Lower leg skin (tissue), 4 donors: ENCODE measurements around the gene DTD2. TPM values are rescaled to one million over a fixed set of nuclear protein-coding genes. Genes with fewer than 3 reads are reported as not detected.

Source experiments
- DNase-seq, 2 donors: peaks; one replicate each; pipeline ENCODE4 v3.0.0-alpha.2; 2019; ENCODE audit warnings: low spot score in 2 of 2
- H3K4me3 ChIP-seq: fragments of 200-600 bp; sonication (generic); 2 replicates; pipeline ENCODE4 v1.5.1; 2017; ENCODE audit warnings: mild to moderate bottlenecking, low read depth; ENCODE audit not compliant: poor library complexity, severe bottlenecking
- POLR2A ChIP-seq, 2 donors: fragments of 450-650 bp; IDR thresholded peaks; one replicate each; pipeline ENCODE4 v1.6.1; 2016 to 2017; ENCODE audit warnings: antibody characterized with exemption in 2 of 2, mild to moderate bottlenecking in 1 of 2, moderate library complexity in 1 of 2
- WGBS, 2 donors: methylation state at CpG; one replicate each; pipeline ENCODE4 v1.1.5; 2018; 5-methylcytosine and 5-hydroxymethylcytosine counted together
- intact Hi-C: fragments of 100-400 bp; cut with DNase I; formaldehyde crosslinking; loops from one replicate; pipeline ENCODE4 v1.15.0; 2023; ENCODE audit warnings: low total_unique reads
- total RNA-seq, 4 donors: library from RNA; depleted of rRNA; stranded (reverse); fragments of >200 nt; gene quantifications; one replicate each; pipeline ENCODE4 v1.1.0, GENCODE V29; 2016
- TF ChIP-seq, protein P1 (sequence below), 3 donors: fragments of 450-650 bp; IDR thresholded peaks; one replicate each; pipeline ENCODE4 v1.5.1; 2016; ENCODE audit warnings: antibody characterized with exemption in 3 of 3, mild to moderate bottlenecking in 3 of 3, moderate library complexity in 2 of 3

The DTD2 gene
- total RNA-seq, 4 donors from 2014 or later = 14.2 to 26.8 (median 20.8) TPM

DNA sequence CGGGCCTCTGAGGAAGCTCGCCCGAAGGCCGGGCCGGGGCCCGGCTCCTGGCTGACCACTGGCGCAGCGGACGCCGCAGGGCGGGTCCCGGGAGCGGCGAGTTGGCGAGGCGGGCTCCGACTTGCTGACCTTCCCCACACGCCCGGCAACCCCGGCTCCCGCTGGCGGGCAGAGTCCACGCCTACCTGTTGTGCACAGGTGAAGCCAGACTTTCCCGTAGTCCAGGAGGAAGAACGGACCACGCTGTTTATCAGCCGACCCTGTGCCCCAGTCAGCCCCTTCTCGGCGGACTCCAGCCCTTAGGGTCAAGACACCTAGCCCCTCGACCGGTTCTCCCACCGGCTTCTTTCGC is 37.4 kb downstream of the DTD2 start:
- peak overlapping the region; percentile 93 for H3K4me3 ChIP-seq
- no peak for TF ChIP-seq POLR2A (IDR thresholded peaks at IDR 0.05)
- TF ChIP-seq, protein P1, sequence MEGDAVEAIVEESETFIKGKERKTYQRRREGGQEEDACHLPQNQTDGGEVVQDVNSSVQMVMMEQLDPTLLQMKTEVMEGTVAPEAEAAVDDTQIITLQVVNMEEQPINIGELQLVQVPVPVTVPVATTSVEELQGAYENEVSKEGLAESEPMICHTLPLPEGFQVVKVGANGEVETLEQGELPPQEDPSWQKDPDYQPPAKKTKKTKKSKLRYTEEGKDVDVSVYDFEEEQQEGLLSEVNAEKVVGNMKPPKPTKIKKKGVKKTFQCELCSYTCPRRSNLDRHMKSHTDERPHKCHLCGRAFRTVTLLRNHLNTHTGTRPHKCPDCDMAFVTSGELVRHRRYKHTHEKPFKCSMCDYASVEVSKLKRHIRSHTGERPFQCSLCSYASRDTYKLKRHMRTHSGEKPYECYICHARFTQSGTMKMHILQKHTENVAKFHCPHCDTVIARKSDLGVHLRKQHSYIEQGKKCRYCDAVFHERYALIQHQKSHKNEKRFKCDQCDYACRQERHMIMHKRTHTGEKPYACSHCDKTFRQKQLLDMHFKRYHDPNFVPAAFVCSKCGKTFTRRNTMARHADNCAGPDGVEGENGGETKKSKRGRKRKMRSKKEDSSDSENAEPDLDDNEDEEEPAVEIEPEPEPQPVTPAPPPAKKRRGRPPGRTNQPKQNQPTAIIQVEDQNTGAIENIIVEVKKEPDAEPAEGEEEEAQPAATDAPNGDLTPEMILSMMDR (IDR thresholded peaks at IDR 0.05) = no peak
- whole genome bisulfite sequencing, 2 donors = 0% methylated on average over 21 to 30 of the region's 33 CpGs
- DNase-seq = peak in 1 of 2 donors; percentile 87
- intact Hi-C loops = no loop called here

DNA sequence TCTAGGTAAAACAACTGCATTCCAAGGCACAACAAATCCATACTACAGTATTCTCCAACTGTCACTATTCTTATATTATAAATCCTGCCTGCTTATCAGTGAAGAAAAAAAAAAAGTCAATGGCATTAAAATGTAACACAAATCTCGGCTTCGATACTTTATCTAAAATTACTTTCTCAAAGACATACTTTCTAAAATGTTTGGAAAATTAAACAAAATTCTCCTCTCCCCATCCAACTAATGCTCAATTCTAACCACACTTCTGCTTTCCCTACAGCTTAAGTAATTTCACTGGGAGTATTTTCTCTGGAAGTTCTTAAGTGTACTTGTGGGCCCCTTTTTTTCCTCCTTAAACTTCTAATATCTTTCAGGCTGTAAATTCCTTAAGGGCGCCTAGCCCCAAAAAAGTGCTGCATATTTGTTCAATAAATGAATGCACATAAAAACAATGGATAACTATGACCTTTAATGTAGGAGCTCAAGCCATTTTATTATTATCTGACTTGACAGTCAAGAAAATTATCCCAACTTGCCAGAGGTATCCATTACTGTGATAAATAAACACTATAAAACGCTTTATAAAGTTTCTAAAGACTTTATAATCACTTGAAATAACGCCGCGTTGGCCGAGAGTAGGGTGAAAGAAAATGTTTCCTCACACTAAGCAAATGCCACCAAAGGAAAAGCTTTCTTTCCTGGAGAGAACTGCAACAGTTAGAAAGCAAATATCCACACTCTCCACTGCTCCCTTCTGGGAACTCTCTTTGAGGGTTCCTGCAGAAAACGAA is 37.9 kb downstream of the DTD2 start:
- H3K4me3 ChIP-seq = peak overlapping the region; percentile 93
- TF ChIP-seq POLR2A (IDR thresholded peaks at IDR 0.05) = no peak
- TF ChIP-seq, protein P1 (IDR thresholded peaks at IDR 0.05) = no peak
- 7 to 8% methylated on average over 9 of the region's 9 CpGs for WGBS, 2 donors
- no peak for DNase-seq
- intact Hi-C loops = no loop called here

DNA sequence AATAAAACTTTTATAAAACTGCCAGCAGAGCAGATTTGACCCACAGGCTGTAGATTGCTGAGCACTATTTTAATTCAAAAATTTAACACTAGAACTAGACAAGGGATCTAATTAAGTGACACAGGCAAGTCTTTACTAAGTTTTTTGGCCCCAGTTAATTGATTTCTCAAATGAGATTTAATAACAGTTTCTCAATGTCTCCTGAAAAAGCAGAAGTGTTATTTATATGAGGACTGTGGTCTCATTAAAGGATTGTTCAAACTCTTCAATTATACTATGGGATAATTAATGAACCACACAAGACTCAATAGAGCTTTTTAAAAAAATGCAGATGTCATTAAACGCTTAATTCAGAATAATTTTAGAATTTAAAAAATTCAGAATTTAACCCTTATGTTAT is 38.9 kb downstream of the DTD2 start:
- WGBS, 2 donors = 33 to 37% methylated on average over 1 of the region's 1 CpG
- no peak overlapping the region for H3K4me3 ChIP-seq
- DNase-seq = no peak
- intact Hi-C loops = no loop called here
- TF ChIP-seq, protein P1 (IDR thresholded peaks at IDR 0.05) = no peak

DNA sequence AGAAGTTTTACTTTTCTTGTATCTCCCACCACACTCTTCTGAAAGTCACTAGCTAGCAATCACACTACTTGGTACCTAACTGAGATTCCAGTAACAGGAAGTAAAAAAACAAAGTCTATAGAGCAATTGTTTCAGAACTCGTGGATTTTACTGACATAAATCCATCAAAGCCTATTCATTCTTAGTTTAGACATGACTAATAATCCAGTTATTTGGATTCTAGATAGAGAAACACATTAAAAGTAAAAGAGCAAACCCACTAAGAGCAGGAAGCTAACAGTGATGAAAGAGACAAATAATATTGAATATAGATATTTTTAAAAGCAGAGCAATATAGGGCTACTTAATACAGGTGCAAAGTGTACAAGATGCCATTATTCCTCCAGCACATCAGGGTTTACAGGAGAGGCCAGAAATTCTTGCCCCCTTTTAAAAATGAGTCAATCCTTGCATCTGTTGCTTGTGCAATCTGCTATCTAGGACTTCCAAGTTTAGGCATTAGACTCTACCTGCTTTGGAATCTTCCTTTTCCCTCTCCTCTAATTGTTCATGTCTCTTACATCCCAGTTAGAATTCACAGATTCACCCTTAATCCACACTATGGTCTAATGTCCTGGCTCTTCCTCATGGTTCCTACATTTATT is 43.0 kb downstream of the DTD2 start:
- H3K4me3 ChIP-seq = no peak overlapping the region
- intact Hi-C loops = no loop called here
- TF ChIP-seq, protein P1 (IDR thresholded peaks at IDR 0.05) = no peak
- TF ChIP-seq POLR2A (IDR thresholded peaks at IDR 0.05) = no peak
- DNase-seq = no peak
- WGBS, 2 donors = 15 to 18% methylated on average over 1 of the region's 1 CpG

- WGBS, 2 donors = 16 to 20% methylated on average over 2 of the region's 2 CpGs
- intact Hi-C loops = no loop called here
- H3K4me3 ChIP-seq = no peak overlapping the region
- TF ChIP-seq, protein P1 (IDR thresholded peaks at IDR 0.05) = no peak
- no peak for TF ChIP-seq POLR2A (IDR thresholded peaks at IDR 0.05)
- DNase-seq = no peak
These were observed 46.0 kb downstream of the DTD2 start for GRCh38 chr14:31411218-31411727.
